H1 (cell line): ENCODE data around the gene SHISA9. TPM values are rescaled to one million over a fixed set of nuclear protein-coding genes. Genes with fewer than 3 reads are reported as not detected.

Experiments
- polyA plus RNA-seq, 7 experiments: library from polyadenylated mRNA; depleted of rRNA in 3 of 7; stranded (reverse) in 5 of 7; unstranded in 2 of 7; fragments of >200 nt in 5 of 7; fragments of 200-250 nt in 2 of 7; gene quantifications; 1 replicate in 5 of 7; 2 replicates in 1 of 7; 4 replicates in 1 of 7; pipeline versions ENCODE4 v1.2.1 to v1.2.3, GENCODE V29; 2011 to 2013; ENCODE audit warnings: missing spikeins in 2 of 7, mixed read lengths in 2 of 7
- total RNA-seq: library from RNA; stranded (reverse); fragmentation: NEBNext Ultra II Directional; extraction: Animal tissue kit (Norgen Biotek cat#: 25700); gene quantifications from 2 replicates; pipeline ENCODE4 v1.2.1, GENCODE V29; 2021
- TF ChIP-seq, protein P1 (sequence below), 3 experiments: IDR thresholded peaks; 1 replicate in 2 of 3; 2 replicates in 1 of 3; pipeline versions ENCODE4 v1.5.1 to v1.6.1; 2011; ENCODE audit warnings: low read length in 3 of 3, mild to moderate bottlenecking in 3 of 3, inconsistent platforms in 2 of 3, low read depth in 1 of 3, moderate library complexity in 1 of 3; ENCODE audit not compliant: insufficient read depth in 1 of 3; ENCODE audit errors: control extremely low read depth in 1 of 3

SHISA9 gene
- total and polyA plus RNA-seq, 2 of the 8 experiments (the other 6 are each of a cell fraction or from before 2014, with no cell fraction given), result 25.6 to 39.8 TPM

- TF ChIP-seq, protein P1, sequence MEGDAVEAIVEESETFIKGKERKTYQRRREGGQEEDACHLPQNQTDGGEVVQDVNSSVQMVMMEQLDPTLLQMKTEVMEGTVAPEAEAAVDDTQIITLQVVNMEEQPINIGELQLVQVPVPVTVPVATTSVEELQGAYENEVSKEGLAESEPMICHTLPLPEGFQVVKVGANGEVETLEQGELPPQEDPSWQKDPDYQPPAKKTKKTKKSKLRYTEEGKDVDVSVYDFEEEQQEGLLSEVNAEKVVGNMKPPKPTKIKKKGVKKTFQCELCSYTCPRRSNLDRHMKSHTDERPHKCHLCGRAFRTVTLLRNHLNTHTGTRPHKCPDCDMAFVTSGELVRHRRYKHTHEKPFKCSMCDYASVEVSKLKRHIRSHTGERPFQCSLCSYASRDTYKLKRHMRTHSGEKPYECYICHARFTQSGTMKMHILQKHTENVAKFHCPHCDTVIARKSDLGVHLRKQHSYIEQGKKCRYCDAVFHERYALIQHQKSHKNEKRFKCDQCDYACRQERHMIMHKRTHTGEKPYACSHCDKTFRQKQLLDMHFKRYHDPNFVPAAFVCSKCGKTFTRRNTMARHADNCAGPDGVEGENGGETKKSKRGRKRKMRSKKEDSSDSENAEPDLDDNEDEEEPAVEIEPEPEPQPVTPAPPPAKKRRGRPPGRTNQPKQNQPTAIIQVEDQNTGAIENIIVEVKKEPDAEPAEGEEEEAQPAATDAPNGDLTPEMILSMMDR (IDR thresholded peaks at IDR 0.05; ENCODE audit: control extremely low read depth in 1 of 3, insufficient read depth in 1 of 3, low read depth in 1 of 3, low read length in 3 of 3), result no peak
These were observed 98.0 kb downstream of the SHISA9 start (continued) for GRCh38 chr16:12999368-12999767.
